SK-N-SH (cell line): ENCODE measurements around the gene RNF212B. TPM values are rescaled to one million over a fixed set of nuclear protein-coding genes. Genes with fewer than 3 reads are reported as not detected.
"Not testable (repeated sequence)": the region's sequence is repeated elsewhere in the genome, so short reads cannot be mapped to it uniquely, and the experiment has no call there.

Experiments
- CTCF ChIA-PET: fragments of 300-600, 350-600 bp; formaldehyde crosslinking; extraction: SDS; loops from one replicate; lab custom pipeline; 2021; lab: Yijun Ruan, JAX
- POLR2A ChIA-PET: fragments of 350-600 bp; sonication (Branson Sonifier 250); formaldehyde crosslinking; extraction: SDS; loops from one replicate; lab custom pipeline; 2020; ENCODE audit warnings: antibody characterized with exemption, inconsistent platforms; lab: Yijun Ruan, JAX
- DNase-seq: peaks from one replicate; pipeline ENCODE4 v3.0.0; 2012
- H2AFZ ChIP-seq: fragments of 200-600 bp; sonication (generic); 2 replicates; pipeline ENCODE4 v1.8.1; 2016; ENCODE audit warnings: antibody characterized with exemption, mild to moderate bottlenecking, low read depth
- H3F3A ChIP-seq: fragments of 200-600 bp; sonication (generic); replicated peaks from 2 replicates; pipeline ENCODE3; 2016; ENCODE audit warnings: antibody characterized with exemption, mild to moderate bottlenecking; ENCODE audit not compliant: insufficient read depth
- H3K27ac ChIP-seq, 2 experiments: fragments of 200-500 bp in 1 of 2; fragments of 200-600 bp in 1 of 2; sonication (Bioruptor generic) in 1 of 2; sonication (generic), shearing (Covaris generic) in 1 of 2; 2 replicates each; pipeline versions ENCODE4 v1.5.1 to v1.6.1; 2014 to 2016; ENCODE audit warnings: low read depth in 2 of 2, inconsistent platforms in 1 of 2, low read length in 1 of 2, mild to moderate bottlenecking in 1 of 2, mixed read lengths in 1 of 2
- H3K27me3 ChIP-seq: fragments of 200-600 bp; sonication (generic), shearing (Covaris generic); 2 replicates; pipeline ENCODE4 v1.6.1; 2016; ENCODE audit warnings: mixed run types; ENCODE audit not compliant: insufficient read depth
- H3K36me3 ChIP-seq, 2 experiments: fragments of 200-500 bp in 1 of 2; fragments of 200-600 bp in 1 of 2; sonication (Bioruptor generic) in 1 of 2; sonication (generic) in 1 of 2; replicated peaks in 1 of 2; 2 replicates each; pipeline versions ENCODE3 to v1.5.1; 2014 to 2016; ENCODE audit warnings: low read length in 1 of 2, mild to moderate bottlenecking in 1 of 2; ENCODE audit not compliant: insufficient read depth in 2 of 2, control insufficient read depth in 1 of 2
- H3K4me1 ChIP-seq, 2 experiments: fragments of 200-500 bp in 1 of 2; fragments of 200-600 bp in 1 of 2; sonication (Bioruptor generic) in 1 of 2; sonication (generic), shearing (Covaris generic) in 1 of 2; 2 replicates each; pipeline versions ENCODE4 v1.5.1 to v1.6.1; 2014 to 2016; ENCODE audit warnings: low read depth in 1 of 2, low read length in 1 of 2, mixed run types in 1 of 2; ENCODE audit not compliant: insufficient read depth in 2 of 2, control insufficient read depth in 1 of 2
- H3K4me2 ChIP-seq: fragments of 200-600 bp; sonication (generic), shearing (Covaris generic); 2 replicates; pipeline ENCODE4 v1.6.1; 2017; ENCODE audit warnings: mixed run types
- H3K4me3 ChIP-seq, 2 experiments: fragments of 200-500 bp in 1 of 2; fragments of 200-600 bp in 1 of 2; sonication (Bioruptor generic) in 1 of 2; sonication (generic), shearing (Covaris generic) in 1 of 2; 2 replicates each; pipeline versions ENCODE4 v1.5.1 to v1.8.1; 2014 to 2016; ENCODE audit warnings: low read depth in 2 of 2, inconsistent platforms in 1 of 2, low read length in 1 of 2, mild to moderate bottlenecking in 1 of 2, mixed read lengths in 1 of 2, moderate library complexity in 1 of 2
- H3K79me2 ChIP-seq: fragments of 200-600 bp; sonication (generic); 2 replicates; pipeline ENCODE4 v1.8.1; 2017; ENCODE audit warnings: mild to moderate bottlenecking; ENCODE audit not compliant: insufficient read depth
- H3K9ac ChIP-seq: fragments of 200-600 bp; sonication (generic); 2 replicates; pipeline ENCODE4 v1.6.1; 2017; ENCODE audit warnings: mixed run types
- H3K9me2 ChIP-seq: fragments of 200-600 bp; sonication (generic); 2 replicates; pipeline ENCODE4 v1.6.1; 2017; ENCODE audit warnings: mixed run types
- H3K9me3 ChIP-seq: fragments of 200-600 bp; sonication (generic); 2 replicates; pipeline ENCODE4 v1.6.1; 2017; ENCODE audit warnings: mixed run types, mild to moderate bottlenecking, moderate library complexity
- H4K20me1 ChIP-seq: fragments of 200-600 bp; sonication (generic); 2 replicates; pipeline ENCODE4 v1.6.1; 2017; ENCODE audit warnings: mild to moderate bottlenecking, mixed run types; ENCODE audit not compliant: insufficient read depth
- EP300 ChIP-seq, 2 experiments: IDR thresholded peaks; 2 replicates each; pipeline versions ENCODE4 v1.4.0 to v1.6.1; 2012; ENCODE audit warnings: borderline replicate concordance in 1 of 2, low read depth in 1 of 2, low read length in 1 of 2
- GABPA ChIP-seq: IDR thresholded peaks from 2 replicates; pipeline ENCODE4 v1.4.0; 2012; ENCODE audit warnings: low read depth, mild to moderate bottlenecking
- MXI1 ChIP-seq: IDR thresholded peaks from 2 replicates; pipeline ENCODE4 v1.6.1; 2012; ENCODE audit warnings: mild to moderate bottlenecking, low read depth, low read length, improper control_type of control experiment
- SIN3A ChIP-seq: IDR thresholded peaks from 2 replicates; pipeline ENCODE4 v1.6.1; 2012; ENCODE audit warnings: low read depth, mild to moderate bottlenecking, low read length, moderate library complexity, borderline replicate concordance
- TCF12 ChIP-seq: IDR thresholded peaks from 2 replicates; pipeline ENCODE4 v1.4.0; 2012
- TEAD4 ChIP-seq: IDR thresholded peaks from 2 replicates; pipeline ENCODE4 v1.4.0; 2012; ENCODE audit warnings: mild to moderate bottlenecking, borderline replicate concordance; ENCODE audit not compliant: insufficient read depth
- ZBTB33 ChIP-seq: IDR thresholded peaks from 2 replicates; pipeline ENCODE4 v1.4.0; 2012; ENCODE audit warnings: low read depth, borderline replicate concordance
- WGBS: methylation state at CpG from one replicate; pipeline ENCODE4 v1.1.6; 2017; ENCODE audit warnings: low lambda C conversion rate; 5-methylcytosine and 5-hydroxymethylcytosine counted together
- polyA plus RNA-seq, 3 experiments: library from polyadenylated mRNA; depleted of rRNA; stranded (reverse); fragments of >200 nt; gene quantifications; 2 replicates each; pipeline ENCODE4 v1.2.3, GENCODE V29; 2012
- TF ChIP-seq, protein P1 (sequence below): IDR thresholded peaks from 2 replicates; pipeline ENCODE4 v1.6.1; 2012; ENCODE audit warnings: mild to moderate bottlenecking, low read depth, low read length, moderate library complexity
- TF ChIP-seq, protein P2 (sequence below): IDR thresholded peaks from 2 replicates; pipeline ENCODE4 v1.4.0; 2012; ENCODE audit warnings: low read depth, borderline replicate concordance

RNF212B gene
- polyA plus RNA-seq, 1 of the 3 experiments (the other 2 are of a cell fraction): not detected

DNA sequence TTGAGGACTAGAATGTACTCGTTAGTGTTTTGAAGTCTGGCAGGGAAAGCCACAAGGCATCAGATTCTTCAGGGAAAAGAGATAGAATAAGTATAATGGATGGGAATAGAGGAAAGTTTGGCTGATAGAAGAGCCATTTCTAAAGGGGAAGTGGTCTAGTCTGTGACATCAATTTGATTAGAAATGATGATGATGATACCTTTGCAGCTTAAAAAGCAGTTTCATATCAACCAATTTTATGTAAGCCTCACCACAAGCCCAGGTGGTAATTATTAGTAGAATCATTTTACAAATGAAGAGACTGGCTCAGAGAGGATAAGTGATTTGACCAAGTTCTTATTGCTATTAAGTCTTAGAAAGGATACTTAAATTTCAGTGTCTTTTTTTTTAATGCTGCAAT lies 2.9 kb downstream of the RNF212B start (continued):
- TF ChIP-seq ZBTB33 (no peak), SIN3A (no peak), TEAD4 (no peak), EP300 (IDR thresholded peaks at IDR 0.05; ENCODE audit: borderline replicate concordance in 1 of 2, low read depth in 1 of 2, low read length in 1 of 2) (no peak), GABPA (no peak), TCF12 (no peak), MXI1 (no peak)
- TF ChIP-seq, protein P1, sequence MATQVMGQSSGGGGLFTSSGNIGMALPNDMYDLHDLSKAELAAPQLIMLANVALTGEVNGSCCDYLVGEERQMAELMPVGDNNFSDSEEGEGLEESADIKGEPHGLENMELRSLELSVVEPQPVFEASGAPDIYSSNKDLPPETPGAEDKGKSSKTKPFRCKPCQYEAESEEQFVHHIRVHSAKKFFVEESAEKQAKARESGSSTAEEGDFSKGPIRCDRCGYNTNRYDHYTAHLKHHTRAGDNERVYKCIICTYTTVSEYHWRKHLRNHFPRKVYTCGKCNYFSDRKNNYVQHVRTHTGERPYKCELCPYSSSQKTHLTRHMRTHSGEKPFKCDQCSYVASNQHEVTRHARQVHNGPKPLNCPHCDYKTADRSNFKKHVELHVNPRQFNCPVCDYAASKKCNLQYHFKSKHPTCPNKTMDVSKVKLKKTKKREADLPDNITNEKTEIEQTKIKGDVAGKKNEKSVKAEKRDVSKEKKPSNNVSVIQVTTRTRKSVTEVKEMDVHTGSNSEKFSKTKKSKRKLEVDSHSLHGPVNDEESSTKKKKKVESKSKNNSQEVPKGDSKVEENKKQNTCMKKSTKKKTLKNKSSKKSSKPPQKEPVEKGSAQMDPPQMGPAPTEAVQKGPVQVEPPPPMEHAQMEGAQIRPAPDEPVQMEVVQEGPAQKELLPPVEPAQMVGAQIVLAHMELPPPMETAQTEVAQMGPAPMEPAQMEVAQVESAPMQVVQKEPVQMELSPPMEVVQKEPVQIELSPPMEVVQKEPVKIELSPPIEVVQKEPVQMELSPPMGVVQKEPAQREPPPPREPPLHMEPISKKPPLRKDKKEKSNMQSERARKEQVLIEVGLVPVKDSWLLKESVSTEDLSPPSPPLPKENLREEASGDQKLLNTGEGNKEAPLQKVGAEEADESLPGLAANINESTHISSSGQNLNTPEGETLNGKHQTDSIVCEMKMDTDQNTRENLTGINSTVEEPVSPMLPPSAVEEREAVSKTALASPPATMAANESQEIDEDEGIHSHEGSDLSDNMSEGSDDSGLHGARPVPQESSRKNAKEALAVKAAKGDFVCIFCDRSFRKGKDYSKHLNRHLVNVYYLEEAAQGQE: no peak
- TF ChIP-seq, protein P2, sequence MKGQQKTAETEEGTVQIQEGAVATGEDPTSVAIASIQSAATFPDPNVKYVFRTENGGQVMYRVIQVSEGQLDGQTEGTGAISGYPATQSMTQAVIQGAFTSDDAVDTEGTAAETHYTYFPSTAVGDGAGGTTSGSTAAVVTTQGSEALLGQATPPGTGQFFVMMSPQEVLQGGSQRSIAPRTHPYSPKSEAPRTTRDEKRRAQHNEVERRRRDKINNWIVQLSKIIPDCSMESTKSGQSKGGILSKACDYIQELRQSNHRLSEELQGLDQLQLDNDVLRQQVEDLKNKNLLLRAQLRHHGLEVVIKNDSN: no peak
- TF ChIP-seq, all 33 proteins: peak for 0

GRCh38 chr14:23241061-23241715 lies 3.5 kb downstream of the RNF212B start:
- H3K27ac ChIP-seq, H3F3A ChIP-seq, H3K4me1 ChIP-seq, H3K9me2 ChIP-seq, H3K4me2 ChIP-seq, H2AFZ ChIP-seq, H3K9ac ChIP-seq, H3K9me3 ChIP-seq, H3K79me2 ChIP-seq, H4K20me1 ChIP-seq, H3K4me3 ChIP-seq, POLR2A ChIA-PET, DNase-seq, H3K36me3 ChIP-seq: not testable (repeated sequence)
- H3K27me3 ChIP-seq: peaks cover 30% of the 10 kb centered on the region; the same call in 1 of the 2 replicates
- CTCF ChIA-PET: interaction anchor here (1.3 kb wide), 1 partner anchor 120 kb away, joined by 3 read pairs; no protein-coding TSS in a partner anchor
- WGBS: 58% methylated on average over 7 of the region's 7 CpGs
